ENCODE results near the gene ACO2.
A peak's percentile ranks its signal among the peaks of the same experiment; 100 is the strongest.

Gene ACO2

DNA sequence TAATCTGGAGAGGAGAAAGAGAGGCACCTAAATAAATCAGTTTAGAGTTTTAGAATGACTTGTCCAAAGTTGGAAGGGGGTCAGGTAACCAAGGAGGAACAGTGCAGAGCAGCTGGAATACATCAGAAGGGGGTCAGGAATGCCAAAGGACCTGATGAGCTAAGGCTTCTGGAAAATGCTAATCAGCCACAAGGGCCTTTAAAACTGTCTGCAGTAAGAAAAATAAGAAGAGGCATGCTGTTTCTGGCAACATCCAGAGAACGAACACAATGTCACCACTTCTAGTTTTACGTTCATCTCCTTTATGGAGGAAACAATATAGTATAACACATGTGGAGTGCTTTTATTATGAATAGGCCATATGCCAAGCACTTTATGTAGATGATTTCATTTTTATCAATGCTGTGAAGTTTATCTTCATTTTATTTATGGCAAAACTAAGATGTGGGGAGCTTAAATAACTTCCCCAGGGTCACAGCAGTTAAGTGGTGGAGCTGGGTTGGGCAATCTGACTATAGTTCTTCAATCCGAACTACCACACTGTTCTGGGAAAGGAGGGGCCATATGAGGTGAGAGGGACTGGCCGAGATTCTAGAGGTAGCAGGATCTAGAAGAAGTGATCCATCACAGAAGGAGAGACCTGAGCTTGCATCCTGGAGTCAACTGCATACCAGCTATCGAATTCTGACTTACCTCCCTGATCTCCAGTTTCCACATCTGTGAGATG, 22.6 kb downstream of the ACO2 start:
- no peak for DNase-seq

DNA sequence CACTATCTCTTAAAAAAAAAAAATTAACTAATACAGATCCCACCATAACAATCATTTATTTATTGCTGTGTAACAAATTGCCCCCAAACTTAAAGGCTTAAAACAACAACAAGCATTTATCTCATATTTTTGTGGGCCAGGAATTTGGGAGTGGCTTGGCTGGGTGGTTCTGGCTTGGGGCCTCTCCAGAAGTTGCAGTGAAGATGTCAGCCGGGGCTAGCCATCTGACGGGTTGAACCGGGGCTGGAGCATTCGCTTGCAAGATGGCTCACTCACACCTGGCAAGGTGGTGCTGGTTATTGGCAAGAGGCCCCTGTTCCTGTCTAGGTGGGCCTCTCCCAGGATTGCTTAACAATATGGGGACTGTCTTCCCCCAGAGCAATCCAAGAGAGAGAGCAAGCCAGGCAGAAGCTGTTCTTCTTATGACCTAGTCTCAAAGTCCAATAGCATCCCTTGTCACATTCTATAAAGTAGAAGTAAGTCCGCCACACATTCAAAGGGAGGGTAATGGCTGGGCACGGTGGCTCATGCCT, 29.5 kb downstream of the ACO2 start:
- DNase-seq, result no peak

DNA sequence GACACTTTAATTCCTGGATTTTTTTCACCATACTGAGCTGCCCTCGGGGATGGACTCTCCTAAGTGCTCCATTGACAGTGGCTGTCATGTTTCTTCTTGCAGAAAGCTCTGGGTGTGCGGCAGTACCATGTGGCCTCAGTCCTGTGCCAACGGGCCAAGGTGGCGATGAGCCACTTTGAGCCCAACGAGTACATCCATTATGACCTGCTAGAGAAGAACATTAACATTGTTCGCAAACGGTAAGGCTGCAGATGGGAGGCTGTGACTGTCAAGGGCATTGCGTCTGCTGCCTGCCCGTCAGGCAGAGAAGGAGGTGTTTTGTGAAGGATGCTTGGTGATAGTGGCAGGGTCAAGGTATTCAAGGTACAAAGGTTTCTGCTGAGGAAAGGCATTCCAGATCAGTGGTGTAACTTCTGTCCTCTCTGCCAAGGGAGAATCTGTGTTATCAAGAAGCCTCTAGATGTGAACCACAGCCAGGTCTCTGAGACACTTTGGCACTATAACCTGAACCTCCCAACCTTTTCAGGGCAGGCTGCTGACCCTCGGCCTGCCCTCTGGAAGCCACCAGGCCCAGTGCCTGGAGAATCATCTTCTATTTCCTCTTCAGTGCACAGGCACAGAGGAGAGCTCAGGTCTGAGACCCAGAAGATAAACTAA, 30.8 kb downstream of the ACO2 start:
- no peak for DNase-seq

DNA sequence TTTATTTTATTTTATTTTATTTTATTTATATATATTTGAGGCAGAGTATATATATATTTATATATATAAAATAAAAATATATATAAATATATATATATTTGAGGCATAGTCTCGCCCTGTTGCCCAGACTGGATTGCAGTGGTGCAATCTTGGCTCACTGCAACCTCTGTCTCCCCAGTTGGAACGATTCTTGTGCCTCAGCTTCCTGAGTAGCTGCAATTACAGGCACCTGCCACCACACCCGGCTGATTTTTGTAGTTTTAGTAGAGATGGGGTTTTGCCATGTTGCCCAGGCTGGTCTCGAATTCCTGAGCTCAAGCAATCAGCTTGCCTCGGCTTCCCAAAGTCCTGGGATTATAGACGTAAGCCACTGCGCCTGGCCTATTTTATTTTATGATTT, 31.4 kb downstream of the ACO2 start:
- DNase-seq, result no peak

DNA sequence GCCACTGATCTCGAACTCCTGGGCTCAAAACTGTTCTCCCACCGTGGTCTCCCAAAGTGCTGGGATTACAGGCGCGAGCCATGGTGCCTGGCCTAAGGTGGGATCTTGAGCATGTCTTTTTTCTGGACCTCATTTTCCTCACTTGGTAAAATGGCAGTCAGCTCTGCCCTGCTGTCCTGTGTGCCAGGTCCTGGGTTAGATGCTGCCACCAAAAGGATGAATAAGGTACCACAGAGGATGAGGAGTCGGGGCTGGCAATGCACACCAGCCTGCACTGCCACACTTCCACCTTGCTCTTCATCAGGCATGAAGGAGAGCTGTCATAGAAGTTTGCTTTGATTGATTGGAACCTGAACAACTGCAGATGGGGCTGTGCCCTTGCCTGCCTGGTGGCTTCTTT, 32.3 kb downstream of the ACO2 start:
- DNase-seq, result peak; percentile 18

DNA sequence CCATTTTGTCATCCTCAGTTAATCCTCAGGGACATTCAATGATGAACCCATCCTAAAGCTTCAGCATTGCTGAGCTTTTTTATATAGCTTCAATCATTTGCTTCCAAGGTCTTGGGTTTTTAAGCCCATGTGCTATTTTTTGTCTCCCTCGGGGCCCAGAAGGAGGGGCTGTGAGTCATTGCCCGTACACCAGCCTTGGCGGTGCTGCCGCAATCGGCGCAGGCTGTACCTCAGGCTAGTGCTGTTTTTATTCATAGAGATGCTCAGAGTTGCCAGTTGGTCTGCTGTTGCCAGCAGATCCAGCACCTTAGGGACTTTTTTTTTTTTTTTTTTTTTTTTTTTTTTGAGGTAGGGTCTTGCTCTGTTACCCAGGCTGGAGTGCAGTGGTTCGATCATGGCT, 35.5 kb downstream of the ACO2 start:
- no peak for DNase-seq

DNA sequence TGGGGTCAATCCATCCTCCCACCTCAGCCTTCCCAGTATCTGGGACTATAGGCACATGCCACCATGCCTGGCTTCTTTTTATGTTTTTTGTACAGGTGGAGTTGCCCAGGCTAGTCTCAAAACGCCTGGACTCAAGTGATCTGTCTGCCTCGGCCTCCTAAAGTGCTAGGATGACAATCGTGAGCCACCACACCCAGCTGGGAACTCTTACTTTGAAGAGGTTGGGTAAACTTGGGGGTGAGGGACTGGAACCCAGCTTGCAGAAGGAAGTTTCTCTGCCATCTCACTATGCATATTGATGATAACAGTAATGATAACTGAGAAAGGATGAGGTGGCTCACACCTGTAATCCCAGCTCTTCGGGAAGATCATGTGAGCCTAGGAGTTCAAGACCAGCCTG, 35.9 kb downstream of the ACO2 start:
- DNase-seq, result no peak

DNA sequence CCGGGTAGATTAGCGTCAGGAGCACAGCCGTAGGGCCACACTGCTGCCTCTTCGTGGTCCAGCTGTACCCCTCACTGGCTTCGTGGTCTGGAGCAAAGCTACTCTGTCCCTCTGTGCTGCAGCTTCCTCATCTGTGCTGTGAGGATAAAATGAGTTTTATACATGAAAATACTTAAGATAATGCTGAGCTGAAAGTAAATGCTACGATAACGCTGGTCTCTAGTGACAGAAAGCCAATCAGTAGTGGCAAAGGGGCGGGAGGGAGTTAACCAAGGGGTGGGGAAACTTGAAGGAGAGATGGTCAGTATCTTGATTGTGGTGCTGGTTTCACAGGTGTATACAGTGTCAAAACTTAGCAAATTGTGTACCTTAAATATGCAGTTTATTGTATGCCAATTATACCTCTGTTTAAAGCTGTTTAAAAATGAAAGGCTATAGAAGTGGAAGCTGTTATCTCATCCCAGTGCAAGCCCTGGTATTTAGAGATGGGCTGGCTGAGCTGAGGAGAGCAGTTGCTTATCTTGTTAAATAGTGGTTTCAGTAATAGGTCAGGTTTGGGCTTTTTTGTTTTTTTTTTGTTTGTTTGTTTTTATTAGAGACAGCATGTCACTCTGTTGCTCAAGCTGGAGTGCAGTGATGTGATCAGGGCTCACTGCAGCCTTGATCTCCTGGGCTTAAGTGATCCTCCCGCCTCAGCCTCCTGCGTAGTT, 36.7 kb downstream of the ACO2 start:
- DNase-seq, result no peak

DNA sequence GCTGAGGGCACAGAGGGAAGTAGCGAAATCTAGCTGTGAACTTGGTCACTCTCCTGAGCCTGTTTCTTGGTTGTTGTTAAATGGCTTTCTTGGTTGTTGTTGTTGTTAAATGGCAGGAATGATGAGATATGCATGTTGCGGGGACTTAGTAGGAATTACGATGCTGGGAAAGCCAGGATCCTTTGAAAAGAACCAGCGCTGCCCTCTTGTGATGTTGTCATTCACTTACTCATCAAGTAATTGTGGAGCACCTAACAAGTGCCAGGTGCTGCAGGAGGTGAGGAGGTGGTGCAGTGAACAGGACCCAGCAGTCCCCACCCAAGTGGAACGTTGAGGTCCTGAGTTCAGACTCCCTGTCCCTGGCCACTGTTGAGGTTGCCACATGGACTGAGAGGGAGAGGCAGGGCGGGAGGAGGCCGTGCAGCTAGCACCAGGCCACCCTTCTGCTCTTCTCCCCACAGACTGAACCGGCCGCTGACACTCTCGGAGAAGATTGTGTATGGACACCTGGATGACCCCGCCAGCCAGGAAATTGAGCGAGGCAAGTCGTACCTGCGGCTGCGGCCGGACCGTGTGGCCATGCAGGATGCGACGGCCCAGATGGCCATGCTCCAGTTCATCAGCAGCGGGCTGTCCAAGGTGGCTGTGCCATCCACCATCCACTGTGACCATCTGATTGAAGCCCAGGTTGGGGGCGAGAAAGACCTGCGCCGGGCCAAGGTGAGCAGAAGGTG, 38.6 kb downstream of the ACO2 start:
- DNase-seq, result no peak

DNA sequence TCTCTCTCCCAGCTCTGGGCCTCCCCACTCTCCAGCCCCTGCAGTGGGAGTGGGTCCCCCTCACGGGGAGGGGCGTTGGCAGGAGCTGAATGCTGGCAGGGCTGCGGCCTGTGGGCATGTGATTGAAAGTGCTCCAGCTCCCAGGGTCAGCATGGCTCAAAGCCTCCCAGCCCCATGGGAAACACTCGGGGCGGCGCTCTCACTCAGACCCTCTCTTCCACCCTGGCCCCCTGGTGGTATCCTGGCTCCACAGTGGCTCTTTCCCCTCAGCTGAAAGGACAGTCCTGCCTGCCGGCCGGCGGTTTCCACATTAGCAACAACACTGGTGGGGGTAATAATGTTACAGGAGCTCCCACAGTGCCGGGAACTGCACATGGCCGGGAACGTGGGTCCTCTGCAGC, 39.9 kb downstream of the ACO2 start:
- no peak for DNase-seq

DNA sequence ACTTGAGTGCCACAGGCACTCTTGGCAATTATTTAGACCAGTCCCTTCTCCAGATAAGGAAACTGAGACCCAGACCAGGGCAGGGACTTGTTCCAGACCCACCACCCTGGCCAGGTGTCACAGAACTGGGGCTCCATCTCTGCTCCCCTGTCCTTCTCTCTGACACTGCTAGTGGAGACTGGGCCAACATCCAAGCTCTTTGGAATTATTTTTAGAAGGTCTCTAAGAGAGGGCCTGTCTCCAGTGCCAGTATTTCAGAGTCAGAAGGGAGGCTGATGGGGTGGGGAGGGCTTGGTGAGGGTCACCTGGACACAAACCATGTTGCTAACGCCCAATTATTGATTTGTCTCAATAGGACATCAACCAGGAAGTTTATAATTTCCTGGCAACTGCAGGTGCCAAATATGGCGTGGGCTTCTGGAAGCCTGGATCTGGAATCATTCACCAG, 42.6 kb downstream of the ACO2 start:
- no peak for DNase-seq

DNA sequence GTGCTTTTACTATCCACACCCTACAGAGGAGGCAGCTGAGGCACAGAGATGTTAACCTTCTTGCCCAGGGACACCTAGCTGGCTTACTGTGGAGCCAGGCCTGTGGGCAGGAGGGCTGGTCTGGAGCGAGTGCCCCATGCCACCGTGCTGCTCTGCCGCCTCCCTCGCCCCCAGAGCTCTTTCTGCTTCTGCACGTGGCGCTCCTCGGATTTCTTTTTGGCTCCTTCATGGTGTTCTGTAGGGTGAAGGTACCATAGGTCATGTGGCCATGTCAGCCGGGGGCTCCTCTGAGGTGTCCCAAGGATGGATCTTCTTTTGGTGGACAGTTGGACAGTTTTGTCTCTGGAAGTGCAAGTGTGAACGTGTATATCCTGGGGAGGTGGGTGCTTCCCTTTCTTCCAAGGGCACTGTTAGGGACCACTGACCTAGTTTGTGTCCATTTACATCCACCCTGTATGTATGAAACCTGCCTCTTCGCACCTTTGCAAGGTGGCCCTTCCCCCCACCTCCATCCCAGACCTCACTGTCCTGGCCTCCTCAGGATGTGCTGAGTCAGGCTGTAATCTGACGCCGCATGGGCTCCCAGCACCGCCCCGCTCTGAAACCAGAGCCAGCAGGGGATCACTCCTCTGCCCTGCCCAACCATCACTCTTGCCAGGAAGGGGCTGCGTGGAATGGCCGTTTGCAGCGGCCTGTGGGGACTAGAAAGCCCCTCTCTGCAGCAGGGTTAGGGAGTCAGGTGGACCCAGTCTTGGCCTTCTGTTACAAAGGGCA, 43.7 kb downstream of the ACO2 start:
- no peak for DNase-seq

DNA sequence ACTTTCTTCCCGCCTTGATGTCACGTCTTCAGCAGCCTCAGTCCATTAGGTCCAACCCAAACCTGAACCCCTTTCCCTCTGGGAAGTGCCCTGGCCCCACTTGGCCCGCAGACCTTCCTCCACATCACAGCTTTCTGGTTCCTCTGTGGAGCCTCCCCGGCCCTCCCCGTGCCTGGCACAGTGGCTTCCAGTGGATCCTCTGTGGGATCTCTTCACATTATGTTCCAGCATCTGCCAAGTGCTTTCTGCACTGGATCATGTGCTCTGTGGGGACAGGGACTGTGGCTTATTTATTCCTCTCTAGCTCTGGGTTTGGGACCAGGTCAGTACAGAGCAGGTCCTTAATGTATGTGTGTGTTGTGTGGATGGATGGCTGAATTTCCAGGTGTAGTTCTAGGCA, 44.5 kb downstream of the ACO2 start:
- no peak for DNase-seq

DNA sequence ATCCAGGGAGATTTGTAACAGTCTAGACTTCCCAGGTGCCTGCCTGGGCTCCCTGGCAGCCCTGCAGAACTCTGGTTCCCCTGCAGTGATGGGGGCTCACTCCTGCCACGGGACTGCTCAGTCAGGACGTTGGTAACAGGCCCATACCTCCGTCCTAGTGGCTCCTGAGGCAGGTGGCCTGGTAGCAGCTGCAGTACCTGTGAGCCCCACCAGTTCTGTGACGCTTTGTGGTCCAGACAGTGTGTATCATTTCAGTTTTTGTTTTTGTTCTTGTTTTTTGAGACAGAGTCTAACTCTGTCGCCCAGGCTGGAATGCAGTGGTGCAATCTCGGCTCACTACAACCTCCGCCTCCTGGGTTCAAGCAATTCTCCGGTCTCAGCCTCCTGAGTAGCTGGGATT, 47.5 kb downstream of the ACO2 start:
- DNase-seq, result no peak

DNA sequence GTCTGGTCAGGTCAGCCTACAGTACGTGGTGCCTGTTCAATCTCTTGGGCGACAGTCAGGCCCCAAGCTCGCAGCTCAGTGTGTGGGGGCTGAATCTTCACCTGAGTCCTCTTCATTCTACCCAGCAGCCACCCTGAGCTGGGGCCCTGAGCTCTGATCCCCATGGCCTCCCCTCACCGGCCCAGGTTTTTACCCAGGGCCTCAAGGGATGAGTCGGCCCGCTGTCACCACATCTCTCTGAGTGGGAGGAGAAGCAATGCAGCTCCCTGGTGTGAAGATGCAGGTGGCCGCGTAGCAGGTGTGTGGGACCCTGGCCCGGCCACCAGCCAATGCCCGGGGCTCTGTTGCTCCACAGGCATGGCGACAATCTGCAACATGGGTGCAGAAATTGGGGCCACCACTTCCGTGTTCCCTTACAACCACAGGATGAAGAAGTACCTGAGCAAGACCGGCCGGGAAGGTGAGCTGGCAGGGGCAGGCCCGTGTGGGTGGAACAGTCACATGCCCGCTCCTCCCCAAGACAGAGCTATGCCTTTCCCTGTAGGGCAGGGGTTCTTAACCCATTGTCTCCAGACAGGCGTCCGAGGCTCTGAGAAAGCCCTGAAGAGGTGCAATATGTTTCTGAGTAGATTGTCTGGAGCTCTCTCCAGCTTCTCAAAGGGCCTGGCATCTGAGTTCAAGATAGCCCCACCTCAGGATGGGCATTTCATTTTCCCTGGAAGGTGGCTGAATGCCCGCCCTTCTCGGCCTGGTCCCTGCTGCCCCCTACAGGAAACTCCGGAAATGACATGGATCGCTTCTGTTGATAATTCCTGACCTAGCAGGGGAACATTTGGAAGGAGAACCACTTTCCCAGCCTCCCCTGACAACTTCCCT, 48.5 kb downstream of the ACO2 start:
- DNase-seq, result peak; percentile 58

DNA sequence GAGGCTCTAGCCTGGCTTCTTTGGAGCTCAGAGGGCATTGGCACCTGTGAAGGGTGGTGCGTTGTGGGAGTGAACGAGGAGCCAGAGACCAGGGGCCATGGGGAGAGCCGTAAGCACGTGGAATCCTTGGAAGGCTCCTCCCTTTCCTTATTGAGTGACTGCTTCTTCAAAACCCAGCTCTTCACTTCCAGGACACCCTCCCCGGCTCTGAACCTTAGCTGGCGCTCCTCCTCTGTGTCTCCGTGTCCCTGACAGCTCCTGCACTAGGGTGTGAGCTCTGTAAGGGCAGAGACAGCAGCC, 49.1 kb downstream of the ACO2 start:
- no peak for DNase-seq

DNA sequence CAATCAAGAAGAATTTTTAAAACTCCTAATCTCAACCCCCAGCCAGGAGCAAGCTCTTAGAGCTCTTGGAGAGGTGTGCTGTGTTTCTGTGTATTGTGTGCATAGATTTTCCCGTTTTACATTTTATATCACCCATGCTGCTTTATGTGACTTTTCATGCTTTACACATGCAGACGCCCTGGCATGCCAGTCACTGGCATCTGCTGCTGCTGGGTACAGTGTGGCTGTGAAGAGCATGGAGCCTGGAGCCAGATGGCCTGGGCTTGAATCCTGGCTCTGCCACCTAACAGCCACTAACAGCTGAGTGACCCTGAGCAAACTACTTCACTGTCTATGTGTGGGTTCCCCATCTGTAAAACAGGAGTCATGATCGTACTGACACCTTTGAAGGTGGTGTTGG, 52.2 kb downstream of the ACO2 start:
- DNase-seq, result no peak

DNA sequence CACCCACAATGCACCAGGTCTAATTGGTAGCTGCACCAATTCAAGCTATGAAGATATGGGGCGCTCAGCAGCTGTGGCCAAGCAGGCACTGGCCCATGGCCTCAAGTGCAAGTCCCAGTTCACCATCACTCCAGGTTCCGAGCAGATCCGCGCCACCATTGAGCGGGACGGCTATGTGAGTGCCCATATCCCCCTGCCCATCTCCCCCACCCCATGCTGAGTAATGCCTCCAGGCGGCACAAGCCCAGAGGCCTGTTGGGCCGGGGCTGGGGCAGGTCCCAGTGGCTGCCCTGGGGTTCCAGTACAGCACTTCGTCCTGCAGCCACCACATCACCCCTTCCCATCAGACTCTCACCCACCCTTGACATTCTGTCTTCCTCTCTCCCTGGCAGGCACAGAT, 53.9 kb downstream of the ACO2 start:
- DNase-seq, result no peak

DNA sequence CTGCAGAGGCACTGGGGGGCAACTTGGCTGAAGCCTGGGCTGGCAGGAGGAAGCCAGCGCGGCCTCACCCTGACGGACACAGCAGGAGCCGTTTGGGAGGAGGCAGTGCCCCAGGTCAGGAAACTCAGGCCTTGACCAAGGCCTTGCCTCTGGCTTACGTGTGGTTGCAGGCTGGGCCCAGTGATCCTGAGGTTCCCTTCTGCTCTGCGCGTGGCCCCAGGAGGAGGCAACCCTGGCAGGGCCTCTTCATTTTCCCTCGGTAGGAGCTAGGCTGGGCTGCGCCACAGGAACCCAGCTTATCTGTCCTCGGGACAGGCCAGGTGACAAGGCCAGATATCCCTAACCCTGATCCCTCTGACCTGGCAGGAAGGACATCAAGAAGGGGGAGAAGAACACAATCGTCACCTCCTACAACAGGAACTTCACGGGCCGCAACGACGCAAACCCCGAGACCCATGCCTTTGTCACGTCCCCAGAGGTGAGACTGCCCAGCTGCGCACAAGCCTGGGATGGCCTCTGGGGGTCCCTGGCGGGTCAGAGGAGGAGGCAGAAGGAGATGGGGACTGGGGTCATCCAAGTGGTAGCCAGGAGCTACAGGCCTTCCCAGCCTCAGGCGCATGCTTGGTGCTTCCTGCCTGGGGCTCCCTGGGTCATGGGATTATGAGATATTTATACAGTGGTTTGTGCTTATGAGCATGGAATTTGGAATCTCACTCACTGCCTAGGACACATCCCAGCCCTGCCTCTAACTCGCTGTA, 54.7 kb downstream of the ACO2 start:
- DNase-seq, result no peak

DNA sequence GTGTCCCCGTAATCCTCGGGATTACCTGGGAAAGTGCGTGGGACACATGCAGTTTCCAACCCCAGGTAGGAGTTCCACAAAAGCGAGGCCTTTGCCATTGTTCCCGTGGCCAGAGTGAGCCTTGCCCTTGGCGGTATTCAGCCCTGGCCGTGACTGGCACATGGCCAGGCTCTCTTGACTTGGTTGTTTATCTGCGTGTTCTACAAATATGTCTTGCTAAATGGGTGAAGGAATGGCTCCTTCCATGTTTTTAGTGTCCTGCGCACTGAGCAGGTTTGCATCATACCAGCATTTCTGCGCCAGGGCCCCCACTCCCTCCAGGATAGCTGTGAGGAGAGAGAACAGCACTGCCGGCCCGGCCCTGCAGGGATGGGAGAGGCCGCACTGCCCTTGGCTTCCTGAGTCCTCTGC, 55.3 kb downstream of the ACO2 start:
- no peak for DNase-seq
